Panc1 (cell line): ENCODE results near the gene ZBTB40.

Experiments used
- CTCF ChIP-seq: fragments of 450-650 bp; IDR thresholded peaks from 2 replicates; pipeline ENCODE4 v1.5.1; 2017; ENCODE audit warnings: mild to moderate bottlenecking
- POLR2AphosphoS5 ChIP-seq: IDR thresholded peaks from 2 replicates; pipeline ENCODE4 v1.6.1; 2012; ENCODE audit warnings: mild to moderate bottlenecking, low read depth, low read length, moderate library complexity
- SIN3A ChIP-seq: IDR thresholded peaks from 2 replicates; pipeline ENCODE4 v1.6.1; 2012; ENCODE audit warnings: low read depth, mild to moderate bottlenecking, low read length, moderate library complexity, borderline replicate concordance; ENCODE audit not compliant: insufficient read depth

GRCh38 chr1:22524481-22524880, 72.8 kb downstream of the ZBTB40 start:
- TF ChIP-seq CTCF (no peak), SIN3A (no peak), POLR2AphosphoS5 (no peak)
